Mesenteric fat pad (tissue), 1 donor: Measurements from ENCODE around the gene CRHBP. TPM values are rescaled to one million over a fixed set of nuclear protein-coding genes. Genes with fewer than 3 reads are reported as not detected.
"Not testable (repeated sequence)": the region's sequence is repeated elsewhere in the genome, so short reads cannot be mapped to it uniquely, and the experiment has no call there.

Experiments used
- DNase-seq: peaks from one replicate; pipeline ENCODE4 v3.0.0-alpha.2; 2020; ENCODE audit warnings: low spot score
- long read RNA-seq: library from polyadenylated mRNA; unstranded; transcript quantifications from one replicate; pipeline ENCODE4 v2.0.0, GENCODE V29; 2020
- total RNA-seq: library from RNA; stranded (reverse); fragmentation: NEBNext Ultra II Directional; extraction: Animal tissue kit (Norgen Biotek cat#: 25700); gene quantifications from one replicate; pipeline ENCODE4 v1.2.1, GENCODE V29; 2021
- donor health status: DM: yes; HTN: yes; CAD: no.

Gene CRHBP, protein sequence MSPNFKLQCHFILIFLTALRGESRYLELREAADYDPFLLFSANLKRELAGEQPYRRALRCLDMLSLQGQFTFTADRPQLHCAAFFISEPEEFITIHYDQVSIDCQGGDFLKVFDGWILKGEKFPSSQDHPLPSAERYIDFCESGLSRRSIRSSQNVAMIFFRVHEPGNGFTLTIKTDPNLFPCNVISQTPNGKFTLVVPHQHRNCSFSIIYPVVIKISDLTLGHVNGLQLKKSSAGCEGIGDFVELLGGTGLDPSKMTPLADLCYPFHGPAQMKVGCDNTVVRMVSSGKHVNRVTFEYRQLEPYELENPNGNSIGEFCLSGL
- total RNA-seq, result 4.9 TPM
- long read RNA-seq, transcript CRHBP-201 (7 exons, 1,980 nt), result major isoform, 19 of 31 reads
- long read RNA-seq, partial matches to known transcripts, result 11 of 31 reads
- long read RNA-seq, other reads (novel, unspliced or antisense), result 1 of 31 reads

DNA sequence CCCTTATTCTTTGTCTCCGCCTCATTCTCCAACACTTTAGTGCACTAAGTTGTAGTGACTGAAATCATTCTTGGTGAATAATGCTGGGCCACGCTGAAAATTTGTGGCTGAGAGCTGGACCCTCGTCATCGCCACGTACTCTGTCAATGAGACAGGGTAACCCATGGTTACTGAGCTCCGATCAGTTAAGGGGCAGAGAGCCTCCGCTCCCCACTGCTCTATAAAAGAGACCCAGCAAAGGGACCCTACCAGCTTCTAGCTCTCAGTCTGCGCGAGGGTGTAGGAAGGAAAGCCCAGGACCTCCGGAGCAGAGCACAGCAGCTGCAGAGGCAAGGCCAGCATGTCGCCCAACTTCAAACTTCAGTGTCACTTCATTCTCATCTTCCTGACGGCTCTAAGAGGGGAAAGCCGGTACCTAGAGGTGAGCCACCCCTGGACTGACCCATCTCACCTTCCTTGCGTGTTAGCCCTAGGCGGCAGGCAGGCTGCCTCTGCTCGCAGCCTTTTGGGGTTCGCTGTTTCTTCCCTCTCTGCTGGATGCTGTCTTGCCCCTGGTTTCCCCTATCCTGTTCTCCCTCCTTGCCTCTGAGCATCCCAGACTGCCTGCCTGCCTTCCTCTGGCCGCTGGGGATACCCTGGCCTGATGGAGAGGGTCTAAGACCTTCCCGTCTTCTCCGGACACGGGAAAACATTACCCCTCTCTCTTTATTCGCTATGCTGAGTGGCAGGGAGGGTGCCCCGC, at the start of gene CRHBP:
Gene CRHBP (plus strand): TSS at position 251 of the 742 bp plus-strand sequence. CDS start 90 bp downstream, at position 341.
- no peak for DNase-seq

GRCh38 chr5:76908166-76908565, 44.7 kb upstream of the CRHBP start:
- DNase-seq, result no peak

DNA sequence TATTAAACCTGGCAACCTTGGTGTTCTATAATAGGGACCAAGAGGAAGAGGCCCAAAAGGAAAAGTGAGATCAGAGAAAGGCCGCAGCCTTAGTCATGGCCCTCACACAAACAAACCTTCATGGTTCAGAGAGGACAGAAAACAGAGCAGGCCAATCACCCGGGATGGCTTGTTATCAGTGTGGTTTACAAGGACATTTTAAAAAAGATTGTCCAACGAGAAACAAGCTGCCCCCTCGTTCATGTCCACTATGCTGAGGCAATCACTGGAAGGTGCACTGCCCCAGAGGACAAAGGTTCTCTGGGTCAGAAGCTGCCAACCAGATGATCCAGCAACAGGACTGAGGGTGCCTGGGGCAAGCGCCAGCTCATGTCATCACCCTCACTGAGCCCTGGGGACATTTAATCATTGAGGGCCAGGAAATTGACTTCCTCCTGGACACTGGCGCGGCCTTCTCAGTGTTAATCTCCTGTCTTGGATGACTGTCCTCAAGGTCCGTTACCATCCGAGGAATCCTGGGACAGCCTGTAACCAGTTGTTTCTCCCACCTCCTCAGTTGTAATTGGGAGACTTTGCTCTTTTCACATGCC, 42.4 kb upstream of the CRHBP start:
- DNase-seq, result not testable (repeated sequence)

GRCh38 chr5:76914671-76915070, 38.2 kb upstream of the CRHBP start:
- not testable (repeated sequence) for DNase-seq

GRCh38 chr5:76918539-76918938, 34.3 kb upstream of the CRHBP start:
- DNase-seq, result no peak

DNA sequence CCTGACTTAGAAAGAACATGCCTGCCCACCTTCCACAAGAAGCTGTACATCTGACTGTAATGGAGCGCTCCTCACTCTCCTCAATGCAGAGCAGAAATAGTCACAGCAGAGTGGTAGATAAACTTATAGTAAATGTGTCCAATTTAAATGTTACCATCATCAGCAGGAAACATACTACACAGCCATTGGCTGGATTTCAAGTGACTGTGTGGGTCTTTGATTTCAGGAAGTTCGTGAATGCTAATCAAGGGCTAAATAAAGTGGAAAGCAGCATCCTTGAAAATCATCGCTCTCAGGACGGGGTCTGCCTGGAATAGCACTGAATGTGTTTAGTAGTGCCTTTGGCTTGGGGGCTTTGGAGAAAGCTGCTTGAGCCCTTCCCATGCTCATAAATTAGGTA, 32.4 kb upstream of the CRHBP start:
- DNase-seq, result no peak

- DNase-seq, result no peak
Measured at GRCh38 chr5:76926329-76927105, 26.3 kb upstream of the CRHBP start.

DNA sequence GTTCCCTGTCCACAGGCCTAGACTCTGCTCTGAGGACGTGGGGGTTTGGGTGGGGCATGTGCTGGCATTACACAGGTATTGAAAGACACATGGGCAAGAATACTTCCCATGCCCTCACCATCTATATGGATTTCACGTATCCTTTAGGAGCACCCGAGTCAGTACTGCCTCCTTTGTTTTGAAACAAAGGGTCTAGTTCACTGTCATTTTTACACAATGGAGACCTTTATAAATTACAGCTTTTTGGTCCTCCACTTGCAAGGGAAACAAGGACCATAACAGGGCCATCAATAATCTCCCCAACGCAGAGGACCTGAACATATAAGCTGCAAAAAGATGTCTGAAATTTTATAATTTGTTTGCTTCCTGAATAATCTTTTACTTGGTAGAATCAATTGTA, 24.9 kb upstream of the CRHBP start:
- DNase-seq, result no peak

DNA sequence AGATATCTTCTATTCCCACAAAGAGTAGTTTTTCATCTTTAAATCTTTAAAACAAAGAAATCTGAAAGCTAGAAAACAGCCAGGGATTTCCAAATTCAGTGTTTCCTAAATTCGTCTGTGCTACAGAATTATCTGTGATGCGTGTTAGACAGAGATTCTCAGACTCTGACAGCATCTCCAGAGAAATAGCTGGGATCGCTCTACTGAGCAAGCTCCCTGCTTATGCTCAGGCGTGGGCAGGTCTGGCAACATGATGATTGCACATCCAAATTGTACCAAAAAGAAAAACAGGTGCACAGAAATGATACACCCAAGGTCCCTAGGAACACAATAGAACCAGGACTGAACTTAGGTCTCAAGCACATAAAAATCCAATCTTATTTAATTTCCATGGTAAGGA, 22.8 kb upstream of the CRHBP start:
- no peak for DNase-seq

GRCh38 chr5:76938177-76938576, 14.7 kb upstream of the CRHBP start:
- no peak for DNase-seq

GRCh38 chr5:76941000-76941399, 11.8 kb upstream of the CRHBP start:
- no peak for DNase-seq

DNA sequence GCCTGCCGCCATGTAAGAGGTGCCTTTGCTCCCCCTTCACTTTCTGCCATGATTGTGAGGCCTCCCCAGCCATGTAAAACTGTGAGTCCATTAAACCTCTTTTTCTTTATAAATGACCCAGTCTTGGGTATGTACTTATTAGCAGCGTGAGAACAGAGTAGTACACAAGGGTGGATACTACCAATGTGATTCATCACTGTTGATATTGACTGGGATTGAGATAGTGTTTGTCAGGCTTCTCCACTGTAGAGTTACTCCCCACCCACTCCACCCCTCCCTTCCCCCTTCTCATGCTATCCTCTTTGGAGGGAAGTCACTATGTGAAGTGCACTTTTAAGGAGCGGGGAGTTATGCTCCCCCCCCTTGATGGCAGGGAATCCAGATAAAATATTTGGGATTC, 11.4 kb upstream of the CRHBP start:
- no peak for DNase-seq

DNA sequence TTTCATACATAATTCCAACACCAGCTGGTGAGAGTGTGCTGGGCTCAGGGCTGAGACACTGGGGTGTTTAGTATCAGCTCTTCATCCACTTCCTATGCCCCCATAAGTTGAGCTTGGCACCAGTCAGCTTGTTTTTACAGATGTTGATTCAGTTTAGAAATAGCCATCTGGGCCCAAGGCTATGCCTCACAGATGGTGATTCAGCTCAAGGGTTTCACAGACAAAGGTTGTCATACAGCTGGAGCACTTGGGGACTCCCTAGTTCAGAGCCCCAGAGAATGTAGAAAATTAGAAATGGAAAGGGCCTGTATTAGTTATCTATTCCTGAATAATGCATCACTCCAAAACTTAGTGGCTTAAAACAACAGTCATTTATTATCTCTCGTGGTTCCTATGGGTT, 10.3 kb upstream of the CRHBP start:
- DNase-seq, result no peak

DNA sequence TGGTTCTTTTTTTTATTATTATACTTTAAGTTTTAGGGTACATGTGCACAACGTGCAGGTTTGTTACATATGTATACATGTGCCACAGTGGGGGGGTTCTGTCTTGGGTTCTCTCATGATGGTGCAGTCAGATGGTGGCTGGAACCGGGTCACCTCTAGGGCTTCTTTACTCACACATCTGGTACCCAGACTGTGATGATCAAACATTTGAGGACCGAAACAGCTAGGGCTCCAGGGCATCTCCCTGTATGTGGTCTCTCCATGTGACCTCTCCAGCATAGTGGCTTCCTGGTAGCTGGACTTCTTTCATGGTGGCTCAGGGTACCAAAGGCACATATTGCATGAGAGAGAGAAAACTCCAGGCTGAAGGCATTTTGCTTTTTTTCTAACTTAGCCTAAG, 9.8 kb upstream of the CRHBP start:
- DNase-seq, result no peak

- no peak for DNase-seq
Measured at GRCh38 chr5:76944638-76945037, 8.2 kb upstream of the CRHBP start.

DNA sequence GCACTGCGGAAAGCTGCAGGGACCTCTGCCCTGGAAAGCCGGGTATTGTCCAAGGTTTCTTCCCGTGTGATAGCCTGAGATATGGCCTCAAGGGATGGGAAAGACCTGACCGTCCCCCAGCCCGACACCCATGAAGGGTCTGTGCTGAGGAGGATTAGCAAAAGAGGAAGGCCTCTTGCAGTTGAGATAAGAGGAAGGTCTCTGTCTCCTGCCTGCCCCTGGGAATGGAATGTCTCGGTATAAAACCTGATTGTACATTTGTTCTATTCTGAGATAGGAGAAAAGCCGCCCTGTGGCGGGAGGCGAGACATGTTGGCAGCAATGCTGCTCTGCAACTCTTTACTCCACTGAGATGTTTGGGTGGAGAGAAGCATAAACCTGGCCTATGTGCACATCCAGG, 7.6 kb upstream of the CRHBP start:
- DNase-seq, result not testable (repeated sequence)

DNA sequence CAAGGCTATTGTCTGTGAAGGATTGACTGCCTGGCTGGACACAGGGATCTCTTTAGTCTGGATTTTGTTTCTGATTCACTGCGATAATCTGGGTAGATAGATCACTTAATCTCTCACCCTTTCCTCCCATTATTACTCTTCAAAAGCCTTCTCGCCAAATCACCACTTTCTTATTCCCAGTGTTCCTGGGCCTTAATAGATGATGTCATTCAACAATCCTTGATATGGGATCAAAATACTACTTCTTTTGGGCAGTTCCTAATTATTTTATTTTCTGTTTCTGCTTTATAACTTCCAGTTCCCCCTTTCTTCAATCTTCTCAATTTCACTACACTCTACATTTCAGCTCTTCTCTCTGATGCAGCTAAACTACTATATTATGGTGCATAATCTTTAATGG, 6.8 kb upstream of the CRHBP start:
- no peak for DNase-seq

DNA sequence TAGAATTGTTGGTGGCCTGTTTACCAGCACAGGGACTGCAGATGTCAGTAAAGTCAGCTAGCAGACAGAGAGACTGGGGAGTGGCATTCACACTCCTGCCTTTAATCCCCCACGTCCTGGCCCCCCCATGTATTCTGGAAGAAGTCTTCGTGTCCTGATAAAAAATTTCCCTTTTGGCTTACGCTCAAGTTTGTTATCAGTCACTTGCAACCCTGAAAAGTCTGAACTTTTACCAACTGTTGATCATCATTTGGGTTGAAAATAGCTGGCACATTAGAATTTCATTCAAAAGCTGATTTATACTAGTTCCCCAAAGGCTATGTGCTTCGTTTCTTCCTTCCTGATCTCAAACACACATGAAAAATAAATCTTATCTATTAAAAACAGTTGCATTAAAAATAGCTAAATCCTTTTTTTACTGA, 5.8 kb upstream of the CRHBP start:
- DNase-seq, result no peak

DNA sequence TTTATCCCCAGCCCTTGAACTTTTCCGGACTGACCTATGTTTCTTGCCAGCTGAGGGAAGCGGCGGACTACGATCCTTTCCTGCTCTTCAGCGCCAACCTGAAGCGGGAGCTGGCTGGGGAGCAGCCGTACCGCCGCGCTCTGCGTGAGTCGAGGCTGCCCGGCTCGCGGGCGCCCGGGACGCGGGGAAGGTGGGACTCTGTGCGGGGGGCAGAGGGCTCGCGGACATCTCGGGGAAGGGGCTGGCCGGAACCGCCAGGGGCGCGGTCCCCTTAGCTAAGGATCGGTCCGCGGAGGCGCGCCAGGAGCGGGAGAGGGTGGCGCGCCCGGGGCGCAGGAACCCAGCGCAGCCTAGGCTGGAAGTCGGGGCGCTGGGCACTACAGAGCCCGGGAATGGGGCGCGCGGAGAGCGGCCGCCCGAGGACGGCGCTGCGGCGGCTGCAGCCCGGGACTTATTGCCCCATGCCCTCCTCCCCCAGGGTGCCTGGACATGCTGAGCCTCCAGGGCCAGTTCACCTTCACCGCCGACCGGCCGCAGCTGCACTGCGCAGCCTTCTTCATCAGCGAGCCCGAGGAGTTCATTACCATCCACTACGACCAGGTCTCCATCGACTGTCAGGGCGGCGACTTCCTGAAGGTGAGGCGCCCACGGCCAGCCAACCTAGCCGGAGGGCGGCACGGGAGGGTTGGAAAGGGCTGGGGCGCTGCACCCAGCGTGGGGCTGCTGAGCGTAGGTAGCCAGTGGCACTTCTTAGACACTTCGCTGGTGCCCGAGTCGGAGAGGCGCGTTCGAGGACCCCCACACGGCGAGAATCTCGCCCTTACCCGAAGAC, 922 bp downstream of the CRHBP start:
- DNase-seq, result no peak

DNA sequence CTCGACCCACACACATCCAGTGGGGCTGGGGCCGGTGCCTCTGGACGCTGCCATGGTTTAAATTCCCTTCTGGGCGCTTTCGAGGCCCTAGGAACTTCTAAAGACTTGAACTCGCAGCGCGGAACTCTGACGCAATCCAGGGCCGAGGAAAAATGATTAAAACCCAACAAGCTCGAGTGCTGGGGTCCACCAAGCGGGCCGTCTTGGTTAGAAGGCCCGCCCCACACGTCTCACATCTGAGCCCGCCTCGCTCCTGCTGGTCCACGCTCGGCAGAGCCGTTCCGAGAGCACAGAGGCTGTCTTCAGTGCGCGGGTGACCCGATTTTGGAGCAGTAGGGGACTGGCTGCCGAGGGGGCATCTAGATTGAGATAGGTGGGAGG, 1.5 kb downstream of the CRHBP start:
- DNase-seq, result no peak

DNA sequence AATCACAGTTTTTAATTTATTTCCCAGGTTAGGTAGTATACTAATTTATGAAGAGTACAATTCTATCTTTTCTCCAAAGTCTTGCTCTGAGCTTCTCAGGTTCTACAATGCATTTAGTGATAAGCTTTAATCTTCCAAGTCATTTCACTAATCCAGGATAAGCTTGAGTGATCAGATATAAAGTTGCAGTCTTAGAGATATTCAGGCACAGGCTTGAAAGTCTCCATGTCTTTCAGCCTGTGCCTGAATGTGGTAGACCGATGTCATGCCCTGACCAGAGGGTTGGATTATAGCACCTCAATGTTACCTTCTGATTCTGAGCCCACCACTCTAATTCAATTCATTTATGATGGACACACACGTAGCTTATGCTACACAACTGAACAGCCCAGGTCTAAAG, 3.2 kb downstream of the CRHBP start:
- DNase-seq, result no peak
